Measurements from ENCODE around the gene CACNA2D4.

GRCh38 chr12:1782215-1782614 is 136.2 kb downstream of the CACNA2D4 start:
- TF ChIP-seq, protein P1, sequence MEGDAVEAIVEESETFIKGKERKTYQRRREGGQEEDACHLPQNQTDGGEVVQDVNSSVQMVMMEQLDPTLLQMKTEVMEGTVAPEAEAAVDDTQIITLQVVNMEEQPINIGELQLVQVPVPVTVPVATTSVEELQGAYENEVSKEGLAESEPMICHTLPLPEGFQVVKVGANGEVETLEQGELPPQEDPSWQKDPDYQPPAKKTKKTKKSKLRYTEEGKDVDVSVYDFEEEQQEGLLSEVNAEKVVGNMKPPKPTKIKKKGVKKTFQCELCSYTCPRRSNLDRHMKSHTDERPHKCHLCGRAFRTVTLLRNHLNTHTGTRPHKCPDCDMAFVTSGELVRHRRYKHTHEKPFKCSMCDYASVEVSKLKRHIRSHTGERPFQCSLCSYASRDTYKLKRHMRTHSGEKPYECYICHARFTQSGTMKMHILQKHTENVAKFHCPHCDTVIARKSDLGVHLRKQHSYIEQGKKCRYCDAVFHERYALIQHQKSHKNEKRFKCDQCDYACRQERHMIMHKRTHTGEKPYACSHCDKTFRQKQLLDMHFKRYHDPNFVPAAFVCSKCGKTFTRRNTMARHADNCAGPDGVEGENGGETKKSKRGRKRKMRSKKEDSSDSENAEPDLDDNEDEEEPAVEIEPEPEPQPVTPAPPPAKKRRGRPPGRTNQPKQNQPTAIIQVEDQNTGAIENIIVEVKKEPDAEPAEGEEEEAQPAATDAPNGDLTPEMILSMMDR (IDR thresholded peaks at IDR 0.05) = no peak
- TF ChIP-seq POLR2A (IDR thresholded peaks at IDR 0.05) = no peak

All from thyroid gland (tissue), 4 donors.